GM20000 (cell line): ENCODE data around the gene PSMB2.

ENCODE experiments used
- DNase-seq: peaks from one replicate; pipeline ENCODE4 v3.0.0; 2012; ENCODE audit warnings: low spot score
- TF ChIP-seq, protein P1 (sequence below): IDR thresholded peaks from 2 replicates; pipeline ENCODE4 v1.5.1; 2012; ENCODE audit warnings: mild to moderate bottlenecking, control low read depth; ENCODE audit errors: extremely low read depth, missing control alignments

Gene PSMB2

DNA sequence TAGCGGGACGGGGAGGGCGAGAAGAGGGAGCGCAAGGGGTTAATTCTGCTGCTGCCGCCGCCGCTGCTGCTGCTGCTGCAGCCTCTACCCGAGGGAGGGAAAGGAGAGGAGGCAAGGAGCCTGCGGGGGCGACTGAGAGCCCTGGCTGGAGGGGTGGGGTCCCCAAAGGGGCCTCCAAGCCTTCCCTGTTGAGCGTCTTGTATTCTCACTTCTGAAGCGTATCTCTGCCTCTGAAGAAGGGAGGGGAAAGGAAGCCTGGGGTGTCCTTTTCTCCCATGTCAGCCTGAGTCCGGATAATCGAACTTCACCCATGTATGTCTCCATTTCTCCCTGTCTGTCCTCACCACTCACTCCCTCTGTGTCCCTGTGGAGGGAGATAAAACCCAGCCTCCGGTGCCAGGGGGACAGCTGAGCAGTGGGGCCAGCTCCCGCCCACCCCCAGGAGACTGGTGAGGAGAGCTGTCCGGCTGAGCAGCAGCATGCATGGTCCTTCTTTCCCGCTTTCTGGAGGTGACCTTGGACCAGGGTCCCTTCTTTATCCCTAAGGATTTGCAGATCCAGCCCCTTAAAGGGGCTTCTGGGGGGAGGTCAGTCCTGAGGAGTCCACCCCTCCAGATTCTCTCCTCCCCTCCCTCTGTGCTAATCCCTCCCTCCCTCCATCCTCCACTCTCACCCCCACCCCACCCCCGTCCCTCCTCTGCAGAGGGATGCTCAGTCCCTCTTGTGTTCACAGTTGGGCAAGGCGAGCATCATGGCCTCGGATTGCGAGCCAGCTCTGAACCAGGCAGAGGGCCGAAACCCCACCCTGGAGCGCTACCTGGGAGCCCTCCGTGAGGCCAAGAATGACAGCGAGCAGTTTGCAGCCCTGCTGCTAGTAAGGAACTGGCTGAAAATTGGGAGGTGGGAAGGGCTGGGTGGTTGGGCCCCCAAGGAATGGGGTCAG lies 82.7 kb downstream of the PSMB2 start:
- TF ChIP-seq, protein P1, sequence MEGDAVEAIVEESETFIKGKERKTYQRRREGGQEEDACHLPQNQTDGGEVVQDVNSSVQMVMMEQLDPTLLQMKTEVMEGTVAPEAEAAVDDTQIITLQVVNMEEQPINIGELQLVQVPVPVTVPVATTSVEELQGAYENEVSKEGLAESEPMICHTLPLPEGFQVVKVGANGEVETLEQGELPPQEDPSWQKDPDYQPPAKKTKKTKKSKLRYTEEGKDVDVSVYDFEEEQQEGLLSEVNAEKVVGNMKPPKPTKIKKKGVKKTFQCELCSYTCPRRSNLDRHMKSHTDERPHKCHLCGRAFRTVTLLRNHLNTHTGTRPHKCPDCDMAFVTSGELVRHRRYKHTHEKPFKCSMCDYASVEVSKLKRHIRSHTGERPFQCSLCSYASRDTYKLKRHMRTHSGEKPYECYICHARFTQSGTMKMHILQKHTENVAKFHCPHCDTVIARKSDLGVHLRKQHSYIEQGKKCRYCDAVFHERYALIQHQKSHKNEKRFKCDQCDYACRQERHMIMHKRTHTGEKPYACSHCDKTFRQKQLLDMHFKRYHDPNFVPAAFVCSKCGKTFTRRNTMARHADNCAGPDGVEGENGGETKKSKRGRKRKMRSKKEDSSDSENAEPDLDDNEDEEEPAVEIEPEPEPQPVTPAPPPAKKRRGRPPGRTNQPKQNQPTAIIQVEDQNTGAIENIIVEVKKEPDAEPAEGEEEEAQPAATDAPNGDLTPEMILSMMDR: no peak
- DNase-seq: peak; percentile 25

GRCh38 chr1:35557611-35558373 lies 83.5 kb downstream of the PSMB2 start, which contains the start of gene NCDN:
TSS of gene NCDN (plus strand) at chr1:35557799. CDS start at chr1:35558191, 392 bp downstream.
- TF ChIP-seq, protein P1: no peak
- peak; percentile 97 for DNase-seq

DNA sequence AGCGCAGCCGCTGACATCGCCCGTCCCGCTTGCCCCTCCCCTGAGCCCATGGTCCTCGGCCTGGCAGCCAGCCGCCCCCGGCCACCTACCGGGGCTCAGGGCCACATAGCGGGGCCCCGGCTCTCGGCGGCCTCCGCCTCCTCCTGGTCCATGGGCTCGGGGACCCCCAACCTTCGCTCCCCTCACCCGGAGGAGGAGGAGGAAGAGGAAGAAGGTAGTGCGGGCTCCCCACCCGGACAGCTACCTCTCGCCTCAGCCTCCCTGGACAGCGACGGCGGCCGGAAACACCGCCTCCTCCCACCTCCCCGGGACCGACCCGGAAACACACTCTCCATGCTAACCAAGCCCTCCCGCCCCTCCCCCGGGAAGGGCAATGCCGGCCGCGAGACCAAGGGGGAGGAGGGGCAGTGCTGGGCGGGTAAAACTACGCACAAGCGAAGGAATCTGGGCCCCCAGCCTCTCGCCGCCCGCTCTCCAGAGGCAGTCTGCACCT lies 84.2 kb downstream of the PSMB2 start, which contains the start of gene KIAA0319L:
TSS of gene KIAA0319L (minus strand) at position 286 of the 493 bp plus-strand sequence. CDS start 2,912 bp downstream, outside the sequence.
- TF ChIP-seq, protein P1: no peak
- DNase-seq: peak; percentile 93

GRCh38 chr1:35556484-35557117 lies 84.7 kb downstream of the PSMB2 start:
- TF ChIP-seq, protein P1: no peak
- DNase-seq: no peak

DNA sequence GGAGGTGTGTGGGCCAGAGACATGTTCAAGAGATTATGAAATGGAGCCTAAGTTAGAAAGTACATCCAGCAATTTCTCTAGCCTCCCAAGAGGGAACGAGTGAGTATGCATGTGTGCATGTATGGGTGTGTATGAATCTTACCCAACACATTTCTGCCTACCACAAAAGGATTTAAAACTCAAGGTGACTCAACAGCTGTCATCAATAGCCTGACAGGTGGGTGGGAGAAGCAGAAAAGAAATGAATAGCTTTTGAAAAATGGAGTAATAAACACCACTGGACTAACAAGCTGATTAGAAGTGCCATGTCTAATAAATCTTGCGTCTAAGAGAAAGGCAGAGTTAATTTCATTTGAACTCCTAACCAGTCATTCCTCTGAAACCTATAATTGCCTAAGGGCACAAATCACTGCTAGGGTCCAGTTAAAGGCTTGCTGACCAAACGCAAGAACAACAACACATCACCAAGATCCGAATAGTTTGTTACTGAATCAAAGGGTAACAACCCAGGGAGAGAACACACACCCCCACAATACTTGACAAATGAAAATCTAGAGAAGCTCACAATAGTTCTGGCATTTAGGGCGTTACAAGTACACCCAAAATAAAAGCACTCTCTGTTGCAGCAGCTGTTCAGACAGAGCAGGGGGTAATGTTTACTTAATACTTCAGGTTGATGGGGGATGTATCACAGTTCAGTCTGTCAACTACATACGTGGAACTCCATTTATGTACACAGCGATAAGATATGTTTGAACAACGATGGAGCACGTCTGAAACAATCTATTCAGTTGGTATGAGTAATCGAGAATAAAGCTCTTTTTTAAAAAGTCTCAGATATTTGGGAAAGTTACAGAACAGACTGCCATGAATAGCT lies 85.5 kb downstream of the PSMB2 start:
- TF ChIP-seq, protein P1: no peak
- DNase-seq: no peak

- TF ChIP-seq, protein P1: no peak
- no peak for DNase-seq
Measured at GRCh38 chr1:35555212-35555584, 86.1 kb downstream of the PSMB2 start.
